Fibroblast of lung (primary cell): Measurements from ENCODE around the gene ESPN.
A peak's percentile ranks its signal among the peaks of the same experiment; 100 is the strongest.

Experiments
- CTCF ChIP-seq, 2 donors: IDR thresholded peaks in 1 of 2; conservative IDR thresholded peaks in 1 of 2; 1 replicate in 1 of 2; 2 replicates in 1 of 2; pipeline ENCODE4 v1.5.1; 2011 to 2012; ENCODE audit warnings: low read length in 2 of 2, control low read depth in 1 of 2, inconsistent platforms in 1 of 2, low read depth in 1 of 2, mild to moderate bottlenecking in 1 of 2
- EZH2 ChIP-seq: IDR thresholded peaks from 2 replicates; pipeline ENCODE4 v1.5.1; 2012; ENCODE audit warnings: low read length, control low read depth, mild to moderate bottlenecking; ENCODE audit errors: missing control alignments

GRCh38 chr1:6420454-6421042, 4.0 kb upstream of the ESPN start:
- no peak for TF ChIP-seq CTCF (conservative IDR thresholded peaks at IDR 0.05 in 1 of 2, IDR thresholded peaks at IDR 0.05 in 1 of 2; ENCODE audit: low read depth in 1 of 2, low read length in 2 of 2)
- TF ChIP-seq EZH2, result peak; percentile 71
